ENCODE measurements around the gene PHF21A. TPM values are rescaled to one million over a fixed set of nuclear protein-coding genes. Genes with fewer than 3 reads are reported as not detected.

The PHF21A gene
- total and polyA plus RNA-seq, 10 of the 15 experiments (the other 5 are each of a cell fraction or from before 2014, with no cell fraction given), result 2.6 to 37.2 (median 16.0) TPM

DNA sequence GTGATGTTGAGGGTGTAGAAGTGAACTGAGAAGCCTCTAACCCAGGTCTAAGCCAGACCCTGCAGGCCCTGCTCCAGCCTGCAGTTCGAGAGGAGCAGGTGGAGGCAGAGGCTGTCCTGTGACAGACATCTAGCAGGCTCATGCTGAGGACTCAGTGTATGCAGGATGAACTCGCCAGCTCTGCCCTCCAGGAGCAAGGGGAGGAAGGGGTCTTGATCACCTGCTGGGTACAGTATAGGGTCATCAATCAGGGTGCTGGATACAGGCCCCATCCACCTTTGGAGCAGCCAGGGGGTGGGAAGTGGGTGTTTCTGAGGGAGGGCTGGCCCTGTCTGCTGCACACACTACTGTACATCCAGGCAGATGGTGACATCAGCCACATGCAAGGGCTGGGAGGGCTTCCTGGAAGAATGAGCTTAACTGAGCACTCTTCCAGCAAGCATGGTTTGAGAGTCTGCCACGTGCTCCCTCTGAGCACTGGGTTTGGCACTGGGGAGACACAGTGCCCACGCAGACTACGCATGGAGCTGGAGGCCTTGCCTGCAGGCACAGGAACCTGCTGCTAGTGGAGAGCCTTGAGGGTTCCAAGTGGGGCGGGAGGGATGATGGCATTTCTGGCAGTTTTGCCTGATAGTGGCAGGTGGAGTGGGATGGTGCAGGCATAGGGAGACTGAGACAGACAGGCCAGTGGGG is 226.6 kb downstream of the PHF21A start (continued):
- TF ChIP-seq, protein P1, sequence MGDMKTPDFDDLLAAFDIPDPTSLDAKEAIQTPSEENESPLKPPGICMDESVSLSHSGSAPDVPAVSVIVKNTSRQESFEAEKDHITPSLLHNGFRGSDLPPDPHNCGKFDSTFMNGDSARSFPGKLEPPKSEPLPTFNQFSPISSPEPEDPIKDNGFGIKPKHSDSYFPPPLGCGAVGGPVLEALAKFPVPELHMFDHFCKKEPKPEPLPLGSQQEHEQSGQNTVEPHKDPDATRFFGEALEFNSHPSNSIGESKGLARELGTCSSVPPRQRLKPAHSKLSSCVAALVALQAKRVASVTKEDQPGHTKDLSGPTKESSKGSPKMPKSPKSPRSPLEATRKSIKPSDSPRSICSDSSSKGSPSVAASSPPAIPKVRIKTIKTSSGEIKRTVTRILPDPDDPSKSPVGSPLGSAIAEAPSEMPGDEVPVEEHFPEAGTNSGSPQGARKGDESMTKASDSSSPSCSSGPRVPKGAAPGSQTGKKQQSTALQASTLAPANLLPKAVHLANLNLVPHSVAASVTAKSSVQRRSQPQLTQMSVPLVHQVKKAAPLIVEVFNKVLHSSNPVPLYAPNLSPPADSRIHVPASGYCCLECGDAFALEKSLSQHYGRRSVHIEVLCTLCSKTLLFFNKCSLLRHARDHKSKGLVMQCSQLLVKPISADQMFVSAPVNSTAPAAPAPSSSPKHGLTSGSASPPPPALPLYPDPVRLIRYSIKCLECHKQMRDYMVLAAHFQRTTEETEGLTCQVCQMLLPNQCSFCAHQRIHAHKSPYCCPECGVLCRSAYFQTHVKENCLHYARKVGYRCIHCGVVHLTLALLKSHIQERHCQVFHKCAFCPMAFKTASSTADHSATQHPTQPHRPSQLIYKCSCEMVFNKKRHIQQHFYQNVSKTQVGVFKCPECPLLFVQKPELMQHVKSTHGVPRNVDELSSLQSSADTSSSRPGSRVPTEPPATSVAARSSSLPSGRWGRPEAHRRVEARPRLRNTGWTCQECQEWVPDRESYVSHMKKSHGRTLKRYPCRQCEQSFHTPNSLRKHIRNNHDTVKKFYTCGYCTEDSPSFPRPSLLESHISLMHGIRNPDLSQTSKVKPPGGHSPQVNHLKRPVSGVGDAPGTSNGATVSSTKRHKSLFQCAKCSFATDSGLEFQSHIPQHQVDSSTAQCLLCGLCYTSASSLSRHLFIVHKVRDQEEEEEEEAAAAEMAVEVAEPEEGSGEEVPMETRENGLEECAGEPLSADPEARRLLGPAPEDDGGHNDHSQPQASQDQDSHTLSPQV (IDR thresholded peaks at IDR 0.05), result no peak
- no peak for TF ChIP-seq RUNX3 (IDR thresholded peaks at IDR 0.05; ENCODE audit: low read length)
- no peak for TF ChIP-seq CBX5 (IDR thresholded peaks at IDR 0.05; ENCODE audit: low read depth)

DNA sequence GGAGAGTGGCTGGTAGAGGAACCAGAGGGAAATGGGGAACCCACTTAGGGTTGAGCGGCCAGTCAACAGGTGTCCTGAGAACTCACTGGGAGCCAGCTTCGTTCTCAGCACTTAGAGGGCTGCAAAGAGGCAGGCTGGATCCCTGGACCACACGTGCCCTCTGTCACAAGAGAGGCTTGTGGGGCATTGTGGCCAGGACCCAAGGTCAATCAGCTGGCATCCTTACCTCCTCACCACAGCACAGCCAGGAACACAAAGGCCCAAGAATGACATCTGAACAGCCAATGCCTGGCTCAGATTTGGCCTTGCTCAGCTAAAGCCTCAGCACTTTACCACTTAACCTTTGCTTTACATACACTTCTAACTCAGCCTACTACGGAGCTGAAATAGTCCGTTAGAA is 228.4 kb downstream of the PHF21A start:
- ATAC-seq, result no peak
- ChIA-PET POLR2A (interaction anchor here (0.6 kb wide), 1 partner anchor 114 kb away, joined by 3 read pairs; no protein-coding TSS in a partner anchor), CTCF (interaction anchor here (0.7 kb wide), 1 partner anchor 59 kb away, joined by 3 read pairs; no protein-coding TSS in a partner anchor), RAD21 (ENCODE audit: unreplicated experiment) (no interaction called here), SMC1A (ENCODE audit: uncharacterized antibody, unreplicated experiment) (interaction anchor here (0.6 kb wide), 1 partner anchor 20 kb away, joined by 3 read pairs; no protein-coding TSS in a partner anchor)
- TF ChIP-seq NR2C2 (IDR thresholded peaks at IDR 0.05; ENCODE audit: borderline replicate concordance, control insufficient read depth, insufficient read length, low read depth) (no peak), ZNF384 (IDR thresholded peaks at IDR 0.05; ENCODE audit: borderline replicate concordance, low read depth, low read length) (no peak), RELA (IDR thresholded peaks at IDR 0.05; ENCODE audit: borderline replicate concordance, partially characterized antibody) (no peak), ZNF217 (IDR thresholded peaks at IDR 0.05) (no peak), LARP7 (IDR thresholded peaks at IDR 0.05) (no peak), BCL11A (IDR thresholded peaks at IDR 0.05; ENCODE audit: low read depth, low read length) (no peak), SMAD1 (IDR thresholded peaks at IDR 0.05; ENCODE audit: low read depth, partially characterized antibody) (no peak), TCF12 (IDR thresholded peaks at IDR 0.05; ENCODE audit: low read depth, low read length) (no peak), RB1 (IDR thresholded peaks at IDR 0.05; ENCODE audit: borderline replicate concordance) (no peak), HDAC6 (IDR thresholded peaks at IDR 0.05; ENCODE audit: unreplicated experiment) (no peak)
- Histone ChIP-seq H3K9ac (ENCODE audit: control insufficient read depth, insufficient read depth, low read length) (no peak overlapping the region), H2AFZ (ENCODE audit: control insufficient read depth, low read depth, low read length) (no peak overlapping the region), H3K27ac (ENCODE audit: control insufficient read depth, insufficient read depth) (no peak overlapping the region), H4K20me1 (ENCODE audit: control insufficient read depth, insufficient read depth) (no peaks in the 10 kb centered on the region; the same call in 1 of the 2 replicates), H3K4me1 (ENCODE audit: control insufficient read depth, insufficient read depth, low read length) (no peaks in the 10 kb centered on the region), H3K9me3 (replicated peaks; ENCODE audit: control insufficient read depth, insufficient read depth, low read length) (no peaks in the 10 kb centered on the region), H3K36me3 (ENCODE audit: control insufficient read depth in 2 of 2, insufficient read depth in 2 of 2, low read length in 1 of 2) (no peaks in the 10 kb centered on the region), H3K4me3 (no peak overlapping the region), H3K79me2 (ENCODE audit: control insufficient read depth, insufficient read depth, low read length) (no peaks in the 10 kb centered on the region), H3K27me3 (replicated peaks in 1 of 2; ENCODE audit: control insufficient read depth in 2 of 2, insufficient read depth in 2 of 2, low read length in 1 of 2) (peaks cover 0 to 5% of the 10 kb centered on the region in 2 experiments; a peak in 2 of 4 replicates), H3K4me2 (ENCODE audit: control insufficient read depth, insufficient read depth) (no peak overlapping the region)
- in situ Hi-C loops (cut with MboI) (no loop called here), intact Hi-C loops (cut with micrococcal nuclease; ENCODE audit: unreplicated experiment) (no loop called here)
- no TSS peak for BruUV-seq (replicated peaks)
- FAIRE-seq, result no peak
- DNase-seq (ENCODE audit: low read depth, low spot score), result no peak
- WGBS (ENCODE audit: insufficient coverage, insufficient replicate concordance, low lambda C conversion rate, missing lambda C conversion rate), result 22% methylated on average over 5 of the region's 5 CpGs

All from GM12878 (cell line).